Measurements from ENCODE around the gene DNAJC4.

DNAJC4 gene

GRCh38 chr11:64229744-64230170 is 591 bp upstream of the DNAJC4 start:
- peak overlapping the region; percentile 85 to 90 for H3K27ac ChIP-seq (ENCODE audit: low read depth in 2 of 2, low read length in 2 of 2)
- no peaks in the 10 kb centered on the region for H3K9me3 ChIP-seq (ENCODE audit: control insufficient read depth in 2 of 2, low read length in 2 of 2)
- peak overlapping the region; percentile 68 to 95 for H3K9ac ChIP-seq (ENCODE audit: low read depth in 1 of 2, low read length in 2 of 2)
- no peaks in the 10 kb centered on the region for H3K36me3 ChIP-seq (ENCODE audit: control insufficient read depth in 2 of 2, insufficient read depth in 2 of 2, low read length in 2 of 2)
- H3K4me3 ChIP-seq (ENCODE audit: low read length in 2 of 2) = peak overlapping the region; percentile 83 to 91
- no peaks in the 10 kb centered on the region for H3K27me3 ChIP-seq (ENCODE audit: control insufficient read depth in 2 of 2, insufficient read depth in 2 of 2, low read length in 2 of 2)
- H3K4me1 ChIP-seq (ENCODE audit: control insufficient read depth in 2 of 2, insufficient read depth in 2 of 2, low read length in 2 of 2) = peaks cover 46 to 50% of the 10 kb centered on the region in 2 donors

DNA sequence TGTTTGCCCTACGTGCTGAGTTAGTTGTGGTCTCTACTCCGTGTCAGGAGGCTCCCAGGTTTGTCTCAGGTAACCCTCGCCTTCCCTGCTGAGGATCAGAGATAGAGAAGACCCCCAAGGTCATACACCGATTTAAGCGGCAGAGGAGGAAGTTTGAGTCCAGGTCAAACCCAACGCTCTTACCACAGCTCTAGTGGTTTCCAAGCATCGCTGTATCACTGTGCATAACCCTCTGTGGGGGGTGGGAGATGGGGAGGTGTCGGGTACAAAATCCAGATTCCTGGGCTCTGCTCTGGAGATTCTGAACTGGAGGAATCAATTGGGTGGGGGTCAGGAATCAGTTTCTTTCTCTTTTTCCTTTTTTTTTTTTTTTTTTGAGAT is 627 bp downstream of the DNAJC4 start:
- H3K4me1 ChIP-seq (ENCODE audit: control insufficient read depth in 2 of 2, insufficient read depth in 2 of 2, low read length in 2 of 2) = peaks cover 48 to 52% of the 10 kb centered on the region in 2 donors
- no peaks in the 10 kb centered on the region for H3K9me3 ChIP-seq (ENCODE audit: control insufficient read depth in 2 of 2, low read length in 2 of 2)
- H3K36me3 ChIP-seq (ENCODE audit: control insufficient read depth in 2 of 2, insufficient read depth in 2 of 2, low read length in 2 of 2) = no peaks in the 10 kb centered on the region
- no peaks in the 10 kb centered on the region for H3K27me3 ChIP-seq (ENCODE audit: control insufficient read depth in 2 of 2, insufficient read depth in 2 of 2, low read length in 2 of 2)
- H3K4me3 ChIP-seq (ENCODE audit: low read length in 2 of 2) = peak overlapping the region; percentile 83 to 91
- H3K27ac ChIP-seq (ENCODE audit: low read depth in 2 of 2, low read length in 2 of 2) = peak overlapping the region; percentile 85 to 90
- H3K9ac ChIP-seq (ENCODE audit: low read depth in 1 of 2, low read length in 2 of 2) = peak overlapping the region; percentile 86 to 95

GRCh38 chr11:64231546-64231945 is 1.2 kb downstream of the DNAJC4 start:
- Histone ChIP-seq H3K9ac (ENCODE audit: low read depth in 1 of 2, low read length in 2 of 2) (peak overlapping the region in 1 of 2 donors; percentile 18), H3K4me1 (ENCODE audit: control insufficient read depth in 2 of 2, insufficient read depth in 2 of 2, low read length in 2 of 2) (peaks cover 48 to 52% of the 10 kb centered on the region in 2 donors), H3K9me3 (ENCODE audit: control insufficient read depth in 2 of 2, low read length in 2 of 2) (no peaks in the 10 kb centered on the region), H3K36me3 (ENCODE audit: control insufficient read depth in 2 of 2, insufficient read depth in 2 of 2, low read length in 2 of 2) (no peaks in the 10 kb centered on the region), H3K27me3 (ENCODE audit: control insufficient read depth in 2 of 2, insufficient read depth in 2 of 2, low read length in 2 of 2) (no peaks in the 10 kb centered on the region), H3K4me3 (ENCODE audit: low read length in 2 of 2) (no peak overlapping the region), H3K27ac (ENCODE audit: low read depth in 2 of 2, low read length in 2 of 2) (no peak overlapping the region)

DNA sequence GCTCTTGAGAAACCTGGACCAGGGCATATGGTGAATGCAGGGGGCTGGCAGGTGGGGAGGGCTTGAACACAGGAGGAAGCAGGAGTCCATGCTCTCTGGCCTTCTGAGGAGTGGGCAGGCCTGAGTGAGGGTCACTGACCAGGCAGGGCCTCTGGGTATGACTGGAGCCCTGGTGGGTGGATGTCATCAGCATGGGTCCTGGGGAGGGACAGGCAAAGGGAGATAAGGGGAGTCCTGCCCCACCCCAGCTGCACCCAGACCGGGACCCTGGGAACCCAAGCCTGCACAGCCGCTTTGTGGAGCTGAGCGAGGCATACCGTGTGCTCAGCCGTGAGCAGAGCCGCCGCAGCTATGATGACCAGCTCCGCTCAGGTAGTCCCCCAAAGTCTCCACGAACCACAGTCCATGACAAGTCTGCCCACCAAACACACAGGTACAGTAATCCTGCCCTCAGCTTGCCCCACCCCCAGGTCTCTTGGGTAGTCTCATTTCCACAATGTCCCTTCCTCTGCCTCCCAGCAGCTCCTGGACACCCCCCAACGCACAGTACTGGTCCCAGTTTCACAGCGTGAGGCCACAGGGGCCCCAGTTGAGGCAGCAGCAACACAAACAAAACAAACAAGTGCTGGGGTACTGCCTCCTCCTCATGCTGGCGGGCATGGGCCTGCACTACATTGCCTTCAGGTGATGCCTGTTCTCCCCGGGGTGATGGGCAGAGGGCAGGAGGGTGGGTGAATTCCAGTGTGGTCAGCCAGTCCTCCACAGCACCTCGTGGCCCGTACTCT is 2.0 kb downstream of the DNAJC4 start:
- H3K4me3 ChIP-seq (ENCODE audit: low read length in 2 of 2) = no peak overlapping the region
- peaks cover 44 to 49% of the 10 kb centered on the region in 2 donors for H3K4me1 ChIP-seq (ENCODE audit: control insufficient read depth in 2 of 2, insufficient read depth in 2 of 2, low read length in 2 of 2)
- H3K9me3 ChIP-seq (ENCODE audit: control insufficient read depth in 2 of 2, low read length in 2 of 2) = no peaks in the 10 kb centered on the region
- H3K9ac ChIP-seq (ENCODE audit: low read depth in 1 of 2, low read length in 2 of 2) = peak overlapping the region in 1 of 2 donors; percentile 41
- no peaks in the 10 kb centered on the region for H3K27me3 ChIP-seq (ENCODE audit: control insufficient read depth in 2 of 2, insufficient read depth in 2 of 2, low read length in 2 of 2)
- no peaks in the 10 kb centered on the region for H3K36me3 ChIP-seq (ENCODE audit: control insufficient read depth in 2 of 2, insufficient read depth in 2 of 2, low read length in 2 of 2)
- no peak overlapping the region for H3K27ac ChIP-seq (ENCODE audit: low read depth in 2 of 2, low read length in 2 of 2)

DNA sequence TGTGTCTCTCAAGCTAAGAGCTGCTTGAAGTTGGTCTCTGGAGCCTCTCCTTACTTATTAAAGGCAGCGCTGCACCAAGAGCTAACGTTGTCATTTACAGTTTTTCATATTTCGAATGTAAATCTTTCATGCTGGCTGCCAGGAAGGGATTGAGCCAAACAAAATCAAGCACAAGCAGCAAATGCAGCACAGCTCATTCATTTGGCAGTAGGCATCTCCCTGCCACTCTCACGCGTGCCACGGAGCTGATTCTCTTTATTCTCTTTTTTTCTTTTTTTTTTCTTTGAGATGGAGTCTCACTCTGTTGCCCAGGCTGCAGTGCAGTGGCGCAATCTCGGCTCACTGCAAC is 2.6 kb downstream of the DNAJC4 start:
- Histone ChIP-seq H3K4me1 (ENCODE audit: control insufficient read depth in 2 of 2, insufficient read depth in 2 of 2, low read length in 2 of 2) (peaks cover 46 to 48% of the 10 kb centered on the region in 2 donors), H3K9ac (ENCODE audit: low read depth in 1 of 2, low read length in 2 of 2) (no peak overlapping the region), H3K9me3 (ENCODE audit: control insufficient read depth in 2 of 2, low read length in 2 of 2) (no peaks in the 10 kb centered on the region), H3K27me3 (ENCODE audit: control insufficient read depth in 2 of 2, insufficient read depth in 2 of 2, low read length in 2 of 2) (no peaks in the 10 kb centered on the region), H3K27ac (ENCODE audit: low read depth in 2 of 2, low read length in 2 of 2) (no peak overlapping the region), H3K36me3 (ENCODE audit: control insufficient read depth in 2 of 2, insufficient read depth in 2 of 2, low read length in 2 of 2) (peaks cover 0 to 2% of the 10 kb centered on the region in 2 donors), H3K4me3 (ENCODE audit: low read length in 2 of 2) (no peak overlapping the region)

DNA sequence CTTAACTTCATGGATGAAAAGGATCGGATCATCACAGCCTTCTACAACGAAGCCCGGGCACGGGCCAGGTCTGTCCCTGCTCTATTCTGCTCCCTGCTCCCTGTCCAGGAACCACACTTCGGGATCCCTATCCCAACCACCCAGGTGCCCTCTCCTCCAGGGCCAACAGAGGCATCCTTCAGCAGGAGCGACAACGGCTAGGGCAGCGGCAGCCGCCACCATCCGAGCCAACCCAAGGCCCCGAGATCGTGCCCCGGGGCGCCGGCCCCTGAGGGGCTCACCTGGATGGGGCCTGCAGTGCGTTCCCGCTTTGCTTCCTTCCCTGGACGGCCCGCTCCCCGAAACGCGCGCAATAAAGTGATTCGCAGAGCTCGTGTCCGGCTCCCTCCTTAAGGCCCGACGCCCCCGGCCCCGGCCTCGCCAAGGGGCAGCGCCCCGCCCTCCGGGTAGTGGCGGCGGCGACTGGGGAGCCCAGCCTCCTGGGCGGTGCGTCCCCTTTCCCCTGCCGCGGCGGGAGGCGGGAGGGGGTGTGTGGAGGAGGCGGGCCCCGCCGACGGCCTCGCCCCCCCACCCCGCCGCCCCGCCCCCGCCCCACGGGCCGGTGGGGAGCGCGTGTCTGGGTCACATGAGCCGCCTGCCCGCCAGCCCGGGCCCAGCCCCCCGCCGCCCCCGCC is 3.7 kb downstream of the DNAJC4 start, which contains the start of gene VEGFB:
Gene VEGFB (plus strand): TSS at position 672 of the 674 bp plus-strand sequence. CDS start 250 bp downstream, outside the sequence.
- peaks cover 56% of the 10 kb centered on the region in 2 donors for H3K4me1 ChIP-seq (ENCODE audit: control insufficient read depth in 2 of 2, insufficient read depth in 2 of 2, low read length in 2 of 2)
- no peaks in the 10 kb centered on the region for H3K27me3 ChIP-seq (ENCODE audit: control insufficient read depth in 2 of 2, insufficient read depth in 2 of 2, low read length in 2 of 2)
- no peaks in the 10 kb centered on the region for H3K9me3 ChIP-seq (ENCODE audit: control insufficient read depth in 2 of 2, low read length in 2 of 2)
- peak within 1 kb of the TSS; percentile 61 to 77 for H3K27ac ChIP-seq (ENCODE audit: low read depth in 2 of 2, low read length in 2 of 2)
- peaks cover 0 to 5% of the 10 kb centered on the region in 2 donors for H3K36me3 ChIP-seq (ENCODE audit: control insufficient read depth in 2 of 2, insufficient read depth in 2 of 2, low read length in 2 of 2)
- H3K9ac ChIP-seq (ENCODE audit: low read depth in 1 of 2, low read length in 2 of 2) = peak within 1 kb of the TSS; percentile 60 to 69
- peak within 1 kb of the TSS; percentile 60 to 74 for H3K4me3 ChIP-seq (ENCODE audit: low read length in 2 of 2)

- peaks cover 54 to 55% of the 10 kb centered on the region in 2 donors for H3K4me1 ChIP-seq (ENCODE audit: control insufficient read depth in 2 of 2, insufficient read depth in 2 of 2, low read length in 2 of 2)
- no peaks in the 10 kb centered on the region for H3K9me3 ChIP-seq (ENCODE audit: control insufficient read depth in 2 of 2, low read length in 2 of 2)
- H3K27me3 ChIP-seq (ENCODE audit: control insufficient read depth in 2 of 2, insufficient read depth in 2 of 2, low read length in 2 of 2) = no peaks in the 10 kb centered on the region
- peak overlapping the region; percentile 60 to 74 for H3K4me3 ChIP-seq (ENCODE audit: low read length in 2 of 2)
- peak overlapping the region; percentile 61 to 77 for H3K27ac ChIP-seq (ENCODE audit: low read depth in 2 of 2, low read length in 2 of 2)
- peaks cover 0 to 5% of the 10 kb centered on the region in 2 donors for H3K36me3 ChIP-seq (ENCODE audit: control insufficient read depth in 2 of 2, insufficient read depth in 2 of 2, low read length in 2 of 2)
- peak overlapping the region; percentile 51 to 60 for H3K9ac ChIP-seq (ENCODE audit: low read depth in 1 of 2, low read length in 2 of 2)
Measured at GRCh38 chr11:64234647-64235379, 4.5 kb downstream of the DNAJC4 start.

DNA sequence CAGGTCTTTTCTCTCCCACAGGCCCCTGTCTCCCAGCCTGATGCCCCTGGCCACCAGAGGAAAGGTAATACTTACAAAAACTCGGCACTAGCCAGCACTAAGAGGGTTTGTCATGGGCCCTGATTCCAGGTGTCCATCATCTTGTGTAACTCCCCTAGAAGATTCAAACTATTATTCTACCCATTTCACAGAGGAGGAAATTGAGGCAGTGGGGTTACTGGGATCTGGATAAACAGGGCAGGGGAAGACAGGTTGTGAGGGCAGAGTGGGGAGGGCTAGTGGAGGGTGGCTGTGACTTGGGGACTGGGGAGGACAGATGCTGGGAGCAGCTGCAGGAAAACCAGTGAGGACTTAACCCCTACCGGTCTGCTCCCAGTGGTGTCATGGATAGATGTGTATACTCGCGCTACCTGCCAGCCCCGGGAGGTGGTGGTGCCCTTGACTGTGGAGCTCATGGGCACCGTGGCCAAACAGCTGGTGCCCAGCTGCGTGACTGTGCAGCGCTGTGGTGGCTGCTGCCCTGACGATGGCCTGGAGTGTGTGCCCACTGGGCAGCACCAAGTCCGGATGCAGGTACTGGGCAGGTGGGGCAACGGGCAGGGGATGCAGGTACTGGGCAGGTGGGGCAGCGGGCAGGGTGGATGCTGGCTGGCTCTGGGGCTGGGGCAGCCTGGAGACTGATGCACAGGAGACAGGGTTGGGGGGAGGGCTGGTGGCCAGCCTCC is 5.3 kb downstream of the DNAJC4 start:
- peaks cover 56 to 60% of the 10 kb centered on the region in 2 donors for H3K4me1 ChIP-seq (ENCODE audit: control insufficient read depth in 2 of 2, insufficient read depth in 2 of 2, low read length in 2 of 2)
- peaks cover 0 to 5% of the 10 kb centered on the region in 2 donors for H3K36me3 ChIP-seq (ENCODE audit: control insufficient read depth in 2 of 2, insufficient read depth in 2 of 2, low read length in 2 of 2)
- H3K9me3 ChIP-seq (ENCODE audit: control insufficient read depth in 2 of 2, low read length in 2 of 2) = no peaks in the 10 kb centered on the region
- H3K27me3 ChIP-seq (ENCODE audit: control insufficient read depth in 2 of 2, insufficient read depth in 2 of 2, low read length in 2 of 2) = no peaks in the 10 kb centered on the region
- H3K9ac ChIP-seq (ENCODE audit: low read depth in 1 of 2, low read length in 2 of 2) = peak overlapping the region; percentile 51 to 60
- H3K4me3 ChIP-seq (ENCODE audit: low read length in 2 of 2) = peak overlapping the region; percentile 60 to 74
- peak overlapping the region; percentile 61 to 77 for H3K27ac ChIP-seq (ENCODE audit: low read depth in 2 of 2, low read length in 2 of 2)

- peak overlapping the region; percentile 27 to 49 for H3K4me3 ChIP-seq (ENCODE audit: low read length in 2 of 2)
- H3K36me3 ChIP-seq (ENCODE audit: control insufficient read depth in 2 of 2, insufficient read depth in 2 of 2, low read length in 2 of 2) = peaks cover 0 to 5% of the 10 kb centered on the region in 2 donors
- peak overlapping the region in 1 of 2 donors; percentile 67 for H3K9ac ChIP-seq (ENCODE audit: low read depth in 1 of 2, low read length in 2 of 2)
- H3K27ac ChIP-seq (ENCODE audit: low read depth in 2 of 2, low read length in 2 of 2) = peak overlapping the region; percentile 82 to 100
- peaks cover 54 to 57% of the 10 kb centered on the region in 2 donors for H3K4me1 ChIP-seq (ENCODE audit: control insufficient read depth in 2 of 2, insufficient read depth in 2 of 2, low read length in 2 of 2)
- no peaks in the 10 kb centered on the region for H3K27me3 ChIP-seq (ENCODE audit: control insufficient read depth in 2 of 2, insufficient read depth in 2 of 2, low read length in 2 of 2)
- H3K9me3 ChIP-seq (ENCODE audit: control insufficient read depth in 2 of 2, low read length in 2 of 2) = no peaks in the 10 kb centered on the region
Measured at GRCh38 chr11:64237484-64237951, 7.2 kb downstream of the DNAJC4 start.

Measured in mucosa of rectum (tissue), 2 donors.